Fibroblast of skin of abdomen (primary cell): ENCODE data around the gene SUFU.

Source experiments
- DNase-seq: peaks from one replicate; pipeline ENCODE4 v3.0.0-alpha.2; 2013

SUFU gene

DNA sequence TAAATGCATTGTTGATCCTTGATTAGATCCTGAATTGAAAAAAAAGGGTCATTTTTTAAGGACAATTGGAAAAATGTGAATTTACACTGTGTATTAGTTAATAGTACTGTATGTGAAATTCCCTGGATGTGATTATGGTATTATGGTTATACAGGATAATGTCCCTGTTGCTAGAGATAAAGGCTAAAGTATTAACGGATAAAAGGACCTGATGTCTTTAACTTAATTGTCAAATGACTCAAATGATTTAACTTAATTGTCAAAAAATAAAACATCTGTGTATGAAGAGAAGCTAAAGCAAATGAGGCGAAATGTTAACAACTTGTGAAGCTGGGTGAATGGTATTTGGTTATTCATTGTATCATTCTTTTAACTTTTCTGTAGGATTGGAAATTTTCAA, 48.8 kb downstream of the SUFU start:
- no peak for DNase-seq

- DNase-seq, result no peak
Measured at GRCh38 chr10:102553771-102554170, 50.0 kb downstream of the SUFU start.

DNA sequence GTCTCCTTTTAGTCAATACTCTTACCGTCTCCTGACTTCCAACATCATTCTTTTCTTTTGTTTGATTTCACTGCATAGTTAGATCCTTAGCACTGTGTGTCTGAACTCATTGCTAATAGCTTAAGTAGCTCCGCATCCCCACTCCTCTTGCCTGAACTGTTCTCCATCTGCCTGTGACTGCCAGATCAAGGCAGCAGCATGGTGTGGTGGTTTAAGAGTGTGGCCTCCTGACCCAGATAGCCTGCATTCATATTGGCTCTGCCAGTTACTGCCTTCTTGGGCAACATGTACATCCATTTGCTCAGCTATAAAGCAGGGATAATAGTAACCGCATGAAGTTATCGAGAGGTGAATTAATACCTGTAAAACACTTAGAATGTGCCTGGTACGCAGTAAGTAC, 50.8 kb downstream of the SUFU start:
- no peak for DNase-seq

- peak; percentile 55 for DNase-seq
Measured at GRCh38 chr10:102555781-102556328, 52.1 kb downstream of the SUFU start.

- no peak for DNase-seq
Measured at GRCh38 chr10:102557569-102557968, 53.8 kb downstream of the SUFU start.

DNA sequence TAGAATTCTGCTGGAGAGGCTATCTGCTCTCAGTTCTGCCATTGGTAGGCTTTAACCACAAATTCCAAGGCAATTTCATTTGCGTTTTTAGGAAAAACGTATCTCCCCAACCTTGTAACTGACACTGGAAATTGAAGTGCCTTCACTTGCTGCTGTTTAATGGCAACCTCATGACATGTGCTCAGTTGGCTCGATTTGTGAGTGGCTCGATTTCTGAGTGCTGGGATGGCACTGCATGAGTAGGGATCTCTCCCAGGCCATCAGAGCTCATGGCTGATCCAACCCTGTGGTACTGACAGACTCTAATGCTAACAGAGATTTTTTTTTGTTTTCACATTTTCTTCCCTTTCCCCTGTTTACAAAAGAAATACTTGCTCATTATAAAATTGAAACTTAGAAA, 56.0 kb downstream of the SUFU start:
- DNase-seq, result no peak

DNA sequence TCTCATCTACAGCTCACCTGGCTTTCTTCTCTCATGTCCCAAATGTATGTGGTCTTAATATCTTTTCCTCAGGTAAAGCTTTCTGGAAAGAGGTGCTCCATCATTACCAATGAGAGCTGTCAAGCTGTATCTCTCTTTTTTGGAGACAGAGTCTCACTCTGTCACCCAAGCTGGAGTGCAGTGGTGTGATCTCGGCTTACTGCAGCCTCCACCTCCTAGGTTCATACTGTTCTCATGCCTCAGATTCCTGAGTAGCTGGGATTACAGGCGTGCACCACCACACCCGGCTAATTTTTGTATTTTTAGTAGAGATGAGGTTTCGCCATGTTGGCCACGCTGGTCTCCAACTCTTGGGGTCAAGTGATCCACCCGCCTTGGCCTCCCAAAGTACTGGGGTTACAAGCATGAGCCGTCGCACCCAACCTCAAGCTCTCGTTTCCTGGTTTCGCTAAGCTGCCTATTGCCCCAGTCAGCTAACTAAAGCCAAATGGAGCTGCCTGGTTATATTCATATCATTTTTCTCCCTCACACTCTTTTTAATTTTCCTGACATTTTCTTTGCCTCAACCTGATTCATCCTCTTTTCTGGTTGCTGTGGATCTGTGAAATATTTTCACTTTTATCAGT, 60.5 kb downstream of the SUFU start:
- no peak for DNase-seq

- DNase-seq, result no peak
Measured at GRCh38 chr10:102565793-102566192, 62.0 kb downstream of the SUFU start.

DNA sequence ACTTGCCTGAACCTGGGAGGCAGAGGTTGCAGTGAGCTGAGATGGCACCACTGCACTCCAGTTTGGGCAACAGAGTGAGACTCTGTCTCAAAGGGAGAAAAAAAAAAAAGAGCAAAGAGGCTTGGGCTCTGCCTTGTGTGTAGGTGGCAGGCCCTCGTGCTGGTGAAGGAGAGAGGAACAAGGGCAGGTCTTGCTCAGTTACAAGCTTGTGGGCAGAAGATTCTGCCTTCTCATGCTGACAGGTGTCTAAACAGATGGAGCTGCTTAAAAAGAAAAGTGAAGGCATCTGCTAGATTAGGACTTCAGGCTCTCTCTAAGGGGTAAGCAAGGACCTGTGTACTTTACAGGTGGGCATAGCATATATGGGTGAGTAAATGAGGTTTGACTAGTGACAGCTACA, 75.0 kb downstream of the SUFU start:
- no peak for DNase-seq

GRCh38 chr10:102579328-102579727, 75.6 kb downstream of the SUFU start:
- DNase-seq, result peak; percentile 24

DNA sequence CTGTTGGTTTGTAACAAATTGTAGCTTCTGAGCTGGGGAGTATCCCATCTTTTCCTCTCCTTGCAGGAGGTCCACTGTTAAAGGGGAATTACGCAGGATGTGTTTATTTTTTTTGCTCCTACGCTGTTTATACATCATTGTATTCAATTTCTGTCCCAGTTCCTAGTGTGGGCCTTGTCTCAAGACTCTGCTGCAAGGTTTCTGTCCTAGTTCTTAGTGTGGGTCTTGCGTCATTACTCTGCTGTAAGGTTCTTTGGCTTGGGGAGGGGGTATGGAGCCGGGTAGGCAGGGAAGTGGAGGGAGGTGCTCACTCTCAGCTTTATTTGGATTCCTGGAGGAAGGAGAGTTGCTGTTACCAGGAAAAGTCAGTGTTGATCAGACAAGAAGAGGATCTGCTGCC, 76.5 kb downstream of the SUFU start:
- peak; percentile 19 for DNase-seq

DNA sequence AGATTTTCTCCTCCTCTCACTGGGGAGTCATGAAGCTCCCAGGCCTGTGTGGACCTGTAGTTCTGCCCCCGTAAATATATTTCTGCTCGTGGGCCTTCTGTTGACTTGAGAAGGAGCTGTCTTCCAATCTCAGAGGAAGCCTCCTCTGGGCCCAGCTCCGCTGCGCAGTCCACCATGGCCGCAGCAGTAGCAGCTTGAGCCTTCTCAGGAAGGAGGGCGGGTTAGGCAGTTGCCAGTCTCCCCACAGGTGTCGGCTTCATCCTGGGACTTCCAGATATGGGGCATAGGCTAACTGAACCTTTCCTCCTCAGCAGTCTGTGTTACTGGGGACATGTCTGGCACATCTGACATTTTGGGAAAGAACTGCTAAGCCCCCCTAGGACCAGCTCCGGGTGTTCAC, 77.6 kb downstream of the SUFU start:
- DNase-seq, result no peak

GRCh38 chr10:102581981-102582580, 78.3 kb downstream of the SUFU start:
- DNase-seq, result no peak

GRCh38 chr10:102583435-102584417, 80.0 kb downstream of the SUFU start:
- peak; percentile 85 for DNase-seq

- peak; percentile 49 for DNase-seq
Measured at GRCh38 chr10:102585026-102585425, 81.3 kb downstream of the SUFU start.

DNA sequence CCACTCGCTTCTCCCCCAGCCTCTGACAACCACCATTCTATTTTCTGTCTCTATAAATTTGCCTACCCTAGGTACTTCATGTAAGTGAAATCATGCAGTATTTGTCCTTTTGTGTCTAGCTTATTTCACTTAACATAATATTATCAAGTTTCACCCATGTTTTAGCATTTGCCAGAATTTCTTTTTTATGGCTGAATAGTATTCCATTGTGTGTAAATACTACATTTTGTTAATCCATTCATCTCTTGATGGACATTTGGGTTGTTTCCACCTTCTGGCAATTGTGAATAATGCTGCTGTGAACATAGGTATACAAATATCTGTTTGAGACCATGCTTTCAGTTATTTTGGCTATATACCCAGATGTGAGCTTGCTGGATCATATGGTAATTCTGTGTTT, 83.1 kb downstream of the SUFU start:
- no peak for DNase-seq

GRCh38 chr10:102588875-102589274, 85.1 kb downstream of the SUFU start:
- no peak for DNase-seq

DNA sequence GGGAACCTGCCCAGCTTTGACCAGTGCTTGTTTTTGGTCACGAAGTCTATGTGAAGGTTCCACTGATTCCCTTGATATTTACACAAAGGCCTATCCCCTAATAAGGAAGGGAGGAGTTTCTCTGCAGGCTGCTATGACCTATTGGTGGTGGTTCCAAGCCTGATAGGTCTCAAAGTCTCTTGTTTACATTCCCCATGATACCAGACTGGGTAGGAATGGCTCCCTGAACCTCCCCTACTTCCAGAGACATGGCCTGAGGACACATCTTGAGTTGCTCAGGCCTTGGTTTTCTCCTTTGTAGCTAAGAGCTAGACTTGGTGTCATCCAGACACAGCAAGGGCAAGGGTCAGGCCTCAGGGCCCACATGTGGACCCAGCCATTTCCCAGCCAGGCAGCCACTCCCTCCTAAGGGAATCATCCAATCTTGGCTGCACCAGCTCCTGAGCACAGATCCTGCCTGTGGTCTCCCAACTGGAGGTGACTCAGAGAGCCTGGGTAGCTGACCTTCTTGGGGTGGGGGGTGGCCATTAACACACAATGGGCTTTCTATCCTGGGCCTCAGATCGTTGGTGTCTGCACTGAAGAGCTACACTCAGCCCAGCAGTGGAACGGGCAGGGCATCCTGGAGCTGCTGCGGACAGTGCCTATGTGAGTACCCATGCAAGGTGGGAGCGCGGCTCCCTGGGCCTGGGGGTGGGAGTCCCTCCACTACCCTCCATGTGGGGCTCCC, 89.5 kb downstream of the SUFU start:
- peak; percentile 52 for DNase-seq

DNA sequence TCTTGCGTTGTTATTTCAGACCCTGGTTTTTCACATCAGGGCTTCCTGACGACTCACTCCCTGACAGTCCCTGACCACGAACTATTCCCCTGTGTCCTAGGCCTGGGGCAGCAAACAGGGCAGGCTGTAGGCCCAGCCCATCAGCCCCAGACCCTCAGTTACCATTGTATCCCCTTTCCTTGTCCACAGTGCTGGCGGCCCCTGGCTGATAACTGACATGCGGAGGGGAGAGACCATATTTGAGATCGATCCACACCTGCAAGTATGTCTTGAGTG, 90.0 kb downstream of the SUFU start:
- DNase-seq, result no peak

DNA sequence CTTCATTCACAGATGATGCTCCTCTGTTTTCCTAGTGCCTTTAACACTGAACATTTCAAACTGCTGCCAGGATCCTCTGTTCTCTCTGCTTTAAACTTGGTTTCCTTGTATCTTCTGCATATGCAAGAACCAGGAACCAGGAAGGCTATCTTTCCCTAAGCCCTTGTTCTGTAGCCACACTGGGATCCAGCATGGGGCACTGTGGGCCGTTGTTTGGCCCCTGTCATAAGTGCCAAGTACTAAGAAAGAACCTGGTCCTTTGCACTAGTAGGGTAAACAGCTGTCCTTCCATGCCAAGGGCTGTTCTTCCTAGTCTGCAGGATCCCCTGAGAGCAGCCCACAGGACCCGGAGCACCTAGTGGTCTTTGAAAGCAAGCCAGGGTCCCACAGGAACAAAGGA, 91.5 kb downstream of the SUFU start:
- DNase-seq, result no peak

GRCh38 chr10:102595897-102596296, 92.1 kb downstream of the SUFU start:
- DNase-seq, result no peak

GRCh38 chr10:102596506-102596971, 92.8 kb downstream of the SUFU start:
- peak; percentile 57 for DNase-seq
